HG02678 (cell line): ENCODE results near the gene F13B.
"Not testable (repeated sequence)": the region's sequence is repeated elsewhere in the genome, so short reads cannot be mapped to it uniquely, and the experiment has no call there.

Source experiments
- ATAC-seq: cut with Tn5 transposase; IDR thresholded peaks from one replicate; pipeline ENCODE4 v1.9.1; 2021; ENCODE audit warnings: mild to moderate bottlenecking, moderate library complexity; ENCODE audit not compliant: unreplicated experiment

Gene F13B, protein sequence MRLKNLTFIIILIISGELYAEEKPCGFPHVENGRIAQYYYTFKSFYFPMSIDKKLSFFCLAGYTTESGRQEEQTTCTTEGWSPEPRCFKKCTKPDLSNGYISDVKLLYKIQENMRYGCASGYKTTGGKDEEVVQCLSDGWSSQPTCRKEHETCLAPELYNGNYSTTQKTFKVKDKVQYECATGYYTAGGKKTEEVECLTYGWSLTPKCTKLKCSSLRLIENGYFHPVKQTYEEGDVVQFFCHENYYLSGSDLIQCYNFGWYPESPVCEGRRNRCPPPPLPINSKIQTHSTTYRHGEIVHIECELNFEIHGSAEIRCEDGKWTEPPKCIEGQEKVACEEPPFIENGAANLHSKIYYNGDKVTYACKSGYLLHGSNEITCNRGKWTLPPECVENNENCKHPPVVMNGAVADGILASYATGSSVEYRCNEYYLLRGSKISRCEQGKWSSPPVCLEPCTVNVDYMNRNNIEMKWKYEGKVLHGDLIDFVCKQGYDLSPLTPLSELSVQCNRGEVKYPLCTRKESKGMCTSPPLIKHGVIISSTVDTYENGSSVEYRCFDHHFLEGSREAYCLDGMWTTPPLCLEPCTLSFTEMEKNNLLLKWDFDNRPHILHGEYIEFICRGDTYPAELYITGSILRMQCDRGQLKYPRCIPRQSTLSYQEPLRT

DNA sequence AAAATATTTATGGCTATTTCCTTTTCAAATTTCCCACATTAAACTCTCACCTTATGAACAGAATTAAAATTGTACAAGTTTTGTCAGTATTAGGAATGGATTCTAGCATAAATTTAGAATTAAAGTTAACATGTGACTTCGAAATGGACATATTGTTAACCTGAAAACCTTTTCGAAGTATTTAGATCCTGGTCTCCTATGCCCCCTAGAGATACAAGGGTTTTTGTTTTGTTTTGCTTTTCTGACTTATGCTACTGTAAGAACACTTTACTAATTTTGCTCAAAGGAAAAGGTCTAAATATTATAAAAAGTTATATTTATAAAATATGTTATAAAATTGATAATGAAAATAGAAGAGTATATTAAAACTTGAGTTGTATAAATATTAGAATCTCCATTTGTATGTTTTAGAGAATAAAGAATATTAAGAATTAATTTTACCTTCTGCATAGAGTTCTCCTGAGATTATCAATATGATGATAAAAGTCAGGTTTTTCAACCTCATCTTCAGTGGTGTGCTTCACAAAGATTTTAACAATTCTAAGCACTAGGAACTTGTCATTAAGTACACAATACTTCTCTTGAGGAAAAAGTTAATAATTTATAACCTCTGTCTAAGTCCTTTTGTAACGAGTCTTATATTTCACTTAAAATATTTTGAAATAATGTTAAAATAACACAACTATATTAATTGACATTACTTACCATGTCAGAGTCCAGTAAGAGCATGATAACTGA lies at the start of gene F13B:
TSS of gene F13B (minus strand) at position 542 of the 738 bp plus-strand sequence. CDS start at position 505, 37 bp downstream.
- ATAC-seq, result no peak

GRCh38 chr1:197116156-197116555 lies 49.1 kb upstream of the F13B start:
- ATAC-seq, result no peak

DNA sequence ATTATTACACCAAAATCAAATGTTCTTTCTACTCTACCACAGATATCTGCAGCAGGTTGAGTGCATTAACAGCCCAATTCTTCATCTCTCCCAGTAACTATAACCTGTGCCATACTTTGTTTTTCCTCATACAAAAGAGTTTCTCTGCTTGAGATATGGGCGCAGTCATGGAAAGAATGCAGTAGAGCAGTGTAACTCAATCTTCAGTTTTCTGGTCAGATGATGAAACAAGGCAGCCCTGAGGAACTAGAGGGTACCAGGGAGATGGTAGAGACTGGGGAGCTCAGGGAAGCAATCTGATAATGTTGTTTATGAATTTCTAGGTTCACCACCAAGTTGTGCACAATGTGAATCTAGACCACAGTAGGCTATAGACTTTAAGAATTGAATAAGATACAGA lies 39.8 kb upstream of the F13B start:
- no peak for ATAC-seq

GRCh38 chr1:197103300-197103699 lies 36.2 kb upstream of the F13B start:
- no peak for ATAC-seq

DNA sequence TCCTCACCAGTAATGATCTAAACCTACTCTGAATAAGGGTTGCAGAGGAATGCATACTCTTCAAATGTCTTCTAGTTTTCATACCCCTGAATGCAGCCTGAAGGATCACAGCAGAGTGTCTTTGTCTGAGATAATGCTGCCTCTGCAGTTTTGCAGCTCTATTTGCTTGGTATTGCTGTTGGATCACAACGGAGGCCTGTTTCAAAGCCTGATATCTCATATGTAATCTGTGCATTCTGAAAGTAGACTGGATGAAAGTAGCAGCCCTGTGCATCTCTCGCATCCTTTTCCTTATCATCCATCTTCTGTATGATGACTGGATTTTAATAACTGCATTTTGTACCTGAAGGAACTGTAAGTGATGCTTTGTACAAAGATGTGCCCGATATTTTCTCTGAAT lies 34.9 kb upstream of the F13B start:
- no peak for ATAC-seq

GRCh38 chr1:197100677-197101076 lies 33.6 kb upstream of the F13B start:
- ATAC-seq, result no peak

- no peak for ATAC-seq
Measured at GRCh38 chr1:197099444-197099843, 32.4 kb upstream of the F13B start.

GRCh38 chr1:197096971-197097370 lies 29.9 kb upstream of the F13B start:
- not testable (repeated sequence) for ATAC-seq

DNA sequence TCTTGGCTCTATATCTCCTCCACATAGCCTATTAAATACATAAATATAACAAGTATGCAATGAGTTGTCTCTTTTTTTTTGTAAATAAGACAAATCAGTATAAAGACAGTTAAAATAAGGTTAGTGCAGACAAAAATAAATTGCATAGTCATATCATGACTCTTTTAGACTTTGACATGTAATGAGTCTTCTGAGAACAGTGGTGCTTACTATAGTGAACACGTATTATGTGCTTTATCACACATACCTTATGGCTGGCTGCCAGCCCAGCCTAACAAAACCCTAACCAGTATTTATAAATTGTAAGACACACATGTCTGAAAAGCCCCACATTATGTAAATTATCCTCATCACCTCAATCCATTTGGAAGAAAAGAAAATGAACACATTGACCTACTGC lies 29.1 kb upstream of the F13B start:
- ATAC-seq, result no peak

DNA sequence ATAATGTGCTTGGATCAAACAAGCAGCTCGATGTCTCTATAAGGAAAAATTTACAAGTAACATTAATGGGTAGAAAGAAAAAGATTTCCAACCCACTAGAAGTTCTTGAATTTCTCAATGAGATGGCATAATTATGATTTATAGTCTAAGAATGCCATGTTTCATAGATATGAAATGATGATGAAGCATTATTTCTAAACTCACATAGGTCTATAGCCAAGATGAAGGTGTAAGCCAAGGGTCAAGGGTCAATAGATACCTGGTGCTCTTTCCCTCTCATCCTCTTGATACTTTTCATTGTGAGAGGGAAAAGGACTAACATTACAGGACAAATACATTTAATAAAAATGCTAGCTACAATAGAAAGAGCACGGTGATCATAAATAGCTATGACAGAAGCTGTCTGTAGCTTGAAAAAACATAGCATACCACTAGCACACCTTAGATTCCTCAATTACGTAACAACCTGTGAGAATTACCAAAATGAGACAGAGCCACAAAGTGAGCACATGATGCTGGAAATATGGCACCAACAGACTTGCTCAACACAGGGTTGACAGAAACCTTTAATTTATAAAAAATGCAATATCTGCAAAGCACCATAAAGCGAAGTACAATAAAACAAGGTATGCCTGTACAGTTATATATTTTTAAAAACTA lies 26.3 kb upstream of the F13B start:
- no peak for ATAC-seq

- ATAC-seq, result no peak
Measured at GRCh38 chr1:197092491-197093023, 25.5 kb upstream of the F13B start.

DNA sequence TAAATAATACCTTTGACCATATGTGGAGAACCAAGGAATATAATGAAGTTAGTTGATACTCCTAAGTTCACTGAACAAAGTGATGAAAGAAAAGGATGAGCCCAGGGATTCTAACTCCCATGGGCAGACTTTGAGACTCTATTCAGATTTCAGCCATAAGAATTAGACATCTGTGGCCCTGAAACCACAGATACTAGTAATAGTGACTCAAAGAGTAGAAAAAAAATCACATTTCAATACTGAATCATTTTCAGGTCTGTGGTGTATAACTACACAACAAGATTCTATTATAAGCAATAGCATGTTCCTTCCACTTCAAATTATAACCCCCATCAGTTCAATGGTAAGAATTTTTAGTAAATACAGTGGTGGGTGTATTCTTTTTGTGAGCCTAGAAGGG lies 16.4 kb upstream of the F13B start:
- no peak for ATAC-seq

DNA sequence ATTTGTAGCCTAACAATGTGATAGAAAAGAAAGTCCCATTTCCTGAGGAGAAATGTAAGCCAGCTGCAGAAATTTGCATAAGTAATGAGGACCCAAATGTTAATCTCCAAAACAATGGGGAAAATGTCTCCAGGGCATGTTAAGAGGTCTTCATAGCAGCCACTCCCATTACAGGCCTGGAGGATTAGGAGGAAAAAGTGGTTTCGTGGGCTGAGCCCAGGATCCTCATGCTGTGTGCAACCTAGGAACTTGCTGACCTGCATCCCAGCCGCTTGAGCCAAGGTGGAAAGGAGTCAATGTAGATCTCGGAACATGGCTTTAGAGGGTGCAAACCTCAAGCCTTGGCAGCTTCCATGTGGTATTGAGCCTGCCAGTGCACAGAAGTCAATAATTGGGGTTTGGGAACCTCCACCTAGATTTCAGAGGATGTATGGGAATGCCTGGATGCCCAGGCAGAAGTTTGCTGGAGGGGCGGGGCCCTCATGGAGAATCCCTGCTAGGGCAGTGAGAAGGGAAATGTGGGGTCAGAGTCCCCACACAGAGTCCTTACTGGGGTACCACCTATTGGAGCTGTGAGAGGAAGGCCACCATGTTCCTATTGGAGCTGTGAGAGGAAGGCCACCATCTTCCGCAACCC lies 14.2 kb upstream of the F13B start:
- ATAC-seq, result no peak

- ATAC-seq, result no peak
Measured at GRCh38 chr1:197080323-197080722, 13.3 kb upstream of the F13B start.

DNA sequence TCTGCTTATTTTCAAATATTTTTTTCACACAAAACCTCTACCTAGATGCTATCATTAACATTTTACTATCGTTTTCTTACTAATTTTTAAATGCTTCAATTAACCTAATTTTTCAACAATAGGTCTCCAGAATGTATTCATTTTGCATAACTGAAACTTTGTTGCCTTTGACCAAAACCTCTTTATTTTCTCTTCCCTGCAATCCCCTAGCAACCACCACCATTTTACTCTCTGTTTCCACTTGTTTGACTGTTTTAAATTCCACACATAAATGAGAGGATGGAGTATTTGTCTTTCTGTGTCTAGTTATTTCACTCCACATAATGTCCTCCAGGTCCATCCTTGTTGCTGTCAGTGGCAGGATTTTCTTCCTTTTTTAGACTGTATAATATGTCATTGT lies 9.5 kb upstream of the F13B start:
- ATAC-seq, result no peak

- ATAC-seq, result no peak
Measured at GRCh38 chr1:197073978-197074377, 6.9 kb upstream of the F13B start.

DNA sequence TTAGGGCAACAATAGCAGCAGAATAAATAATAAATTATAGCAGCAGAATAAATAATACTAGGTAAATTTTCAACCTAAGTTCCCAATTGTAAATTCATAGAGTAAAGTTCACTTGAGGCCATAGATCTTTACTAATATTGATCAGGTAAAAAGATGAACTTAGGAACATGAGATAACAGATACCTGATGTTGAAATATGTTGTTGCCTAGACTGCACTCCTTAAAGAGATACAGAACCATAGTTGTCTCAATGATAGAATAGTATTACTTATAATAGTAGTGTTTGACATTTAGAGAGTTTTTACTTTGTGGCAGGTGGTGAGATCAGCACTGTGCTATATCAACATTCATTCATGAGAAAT lies 378 bp upstream of the F13B start:
- no peak for ATAC-seq

DNA sequence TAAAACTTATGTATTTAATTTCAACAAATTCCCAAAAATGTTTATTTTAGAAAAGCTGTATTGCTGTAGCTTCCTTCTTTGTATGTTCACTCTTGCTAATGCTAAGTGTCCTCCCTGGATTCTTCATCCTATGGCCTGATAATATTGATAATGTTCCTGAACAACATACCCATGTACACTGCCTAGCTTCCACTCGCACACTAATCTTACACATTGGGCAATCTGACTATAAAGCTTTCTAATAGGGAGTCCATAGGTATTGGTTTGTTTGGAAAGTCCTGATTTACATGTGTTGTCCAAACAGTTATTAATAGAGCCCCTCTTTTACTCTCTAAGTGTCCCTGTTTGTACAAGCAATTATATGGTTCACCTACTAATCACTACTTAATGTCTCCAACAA lies 783 bp downstream of the F13B start:
- no peak for ATAC-seq

DNA sequence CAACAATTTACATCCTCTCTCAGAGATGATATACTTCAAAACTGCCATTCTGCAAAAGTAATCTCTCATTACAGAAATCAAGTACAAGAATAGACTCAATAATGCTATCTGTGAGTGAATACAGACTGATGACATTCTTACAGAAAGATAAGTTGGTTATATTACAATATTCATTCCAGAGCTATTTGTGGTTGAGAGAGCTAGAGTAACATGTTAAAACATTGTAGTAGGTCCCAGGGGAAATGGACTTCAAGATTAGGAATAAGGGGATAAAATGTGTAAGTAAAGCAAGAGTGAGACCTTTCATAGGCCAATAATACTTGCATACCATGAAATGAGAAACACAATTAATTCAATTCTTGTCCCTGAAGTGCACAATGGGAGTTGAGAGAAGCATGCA lies 1.5 kb downstream of the F13B start:
- no peak for ATAC-seq

- ATAC-seq, result peak; percentile 19
Measured at GRCh38 chr1:197063212-197063611, 3.8 kb downstream of the F13B start.

- peak; percentile 75 for ATAC-seq
Measured at GRCh38 chr1:197062692-197063091, 4.4 kb downstream of the F13B start.
